Motor neuron (in vitro differentiated cells): ENCODE data around the gene CD38. TPM values are rescaled to one million over a fixed set of nuclear protein-coding genes. Genes with fewer than 3 reads are reported as not detected.
"Not testable (repeated sequence)": the region's sequence is repeated elsewhere in the genome, so short reads cannot be mapped to it uniquely, and the experiment has no call there.

ENCODE experiments used
- ATAC-seq, 8 experiments: fragments of 200-7000 bp; cut with Tn5 transposase; replicated peaks in 6 of 8; 2 replicates each; pipeline ENCODE4 v1.8.0; 2021; ENCODE audit warnings: mild to moderate bottlenecking in 8 of 8, moderate library complexity in 8 of 8
- H3K27ac ChIP-seq, 2 donors: fragments of 250-450 bp; sonication (Bioruptor Pico); 2 replicates each; pipeline ENCODE4 v1.9.0; 2021; ENCODE audit warnings: antibody characterized with exemption in 2 of 2, mild to moderate bottlenecking in 2 of 2, moderate library complexity in 1 of 2
- H3K4me1 ChIP-seq, 2 donors: fragments of 250-450 bp; sonication (Bioruptor Pico); replicated peaks in 1 of 2; 2 replicates each; pipeline ENCODE4 v1.6.1; 2021; ENCODE audit warnings: antibody characterized with exemption in 2 of 2, mild to moderate bottlenecking in 2 of 2, moderate library complexity in 1 of 2
- H3K4me3 ChIP-seq, 5 donors: fragments of 250-450 bp; sonication (Bioruptor Pico); 2 replicates each; pipeline ENCODE4 v1.9.0; 2021; ENCODE audit warnings: antibody characterized with exemption in 5 of 5, mild to moderate bottlenecking in 5 of 5, moderate library complexity in 4 of 5
- WGBS, 10 experiments: fragments of 450-650 bp; shearing (Covaris generic); methylation state at CpG; one replicate each; pipeline ENCODE4 v1.0.0; 2022; 5-methylcytosine and 5-hydroxymethylcytosine counted together
- in situ Hi-C, 9 experiments: fragments of 400-800 bp; cut with MboI; loops; one replicate each; pipeline ENCODE4 v1.15.0; 2021; ENCODE audit warnings: low sequenced_read_pairs in 9 of 9, low pct_unique_long_range_greater_than_20kb in 2 of 9; ENCODE audit not compliant: unreplicated experiment in 9 of 9
- total RNA-seq, 8 experiments: library from RNA; unstranded; fragments of 300-600 nt; gene quantifications; 2 replicates each; pipeline versions ENCODE4 v1.2.3 to v1.2.4, GENCODE V29; 2022

CD38 gene
- 1 to 10 TPM in 1 of 8 experiments, under 1 TPM in 7; 0.14 to 2.6 (median 0.71) TPM for total RNA-seq

GRCh38 chr4:15778289-15779241 is at the start of gene CD38:
Gene CD38 (plus strand): TSS chr4:15778328. CDS start chr4:15778415, 87 bp downstream.
- no peak within 1 kb of the TSS for H3K27ac ChIP-seq
- H3K4me3 ChIP-seq = peak within 1 kb of the TSS; percentile 13 to 26 (median 23)
- 0 to 26% (median 0%) methylated on average over 1 to 19 of the region's 76 CpGs; no CpG with 5 or more reads in 3 of the 10 experiments for WGBS, 10 experiments
- in situ Hi-C loops = no loop called here
- no peaks in the 10 kb centered on the region for H3K4me1 ChIP-seq
- ATAC-seq = peak; percentile 40 to 73 (median 52)

- in situ Hi-C loops = no loop called here
- WGBS, 10 experiments = 7 to 41% (median 23%) methylated on average over 1 to 3 of the region's 3 CpGs
- peak in 3 of 8 experiments; percentile 61 to 73 (median 64) for ATAC-seq
Observed at GRCh38 chr4:15729910-15730533, 48.1 kb upstream of the CD38 start.

GRCh38 chr4:15733061-15733460 is 45.1 kb upstream of the CD38 start:
- WGBS, 10 experiments = 0 to 100% (median 79%) methylated on average over 1 to 3 of the region's 5 CpGs; no CpG with 5 or more reads in 2 of the 10 experiments
- H3K4me3 ChIP-seq, H3K27ac ChIP-seq, H3K4me1 ChIP-seq, ATAC-seq, in situ Hi-C loops: not testable (repeated sequence)

More at GRCh38 chr4:15729910-15730533, 48.1 kb upstream of the CD38 start:
- H3K4me1 ChIP-seq = no peaks in the 10 kb centered on the region
- no peak overlapping the region for H3K4me3 ChIP-seq
- H3K27ac ChIP-seq = no peak overlapping the region

- WGBS, 10 experiments = 38 to 89% (median 71%) methylated on average over 1 to 6 of the region's 6 CpGs
- peak in 1 of 8 experiments; percentile 80 for ATAC-seq
- no peak overlapping the region for H3K27ac ChIP-seq
- in situ Hi-C loops = no loop called here
- no peaks in the 10 kb centered on the region for H3K4me1 ChIP-seq
- no peak overlapping the region for H3K4me3 ChIP-seq
Observed at GRCh38 chr4:15735536-15735935, 42.6 kb upstream of the CD38 start.

GRCh38 chr4:15736514-15737050 is 41.5 kb upstream of the CD38 start:
- in situ Hi-C loops = no loop called here
- WGBS, 10 experiments = 0 to 100% (median 73%) methylated on average over 1 to 4 of the region's 4 CpGs; no CpG with 5 or more reads in 2 of the 10 experiments
- Histone ChIP-seq H3K27ac (no peak overlapping the region), H3K4me3 (no peak overlapping the region), H3K4me1 (no peaks in the 10 kb centered on the region)
- no peak for ATAC-seq

- WGBS, 10 experiments = 10 to 83% (median 63%) methylated on average over 1 to 2 of the region's 3 CpGs; no CpG with 5 or more reads in 3 of the 10 experiments
- no peak for ATAC-seq
- in situ Hi-C loops = no loop called here
- Histone ChIP-seq H3K4me3 (no peak overlapping the region), H3K27ac (no peak overlapping the region), H3K4me1 (no peaks in the 10 kb centered on the region)
Observed at GRCh38 chr4:15737255-15737654, 40.9 kb upstream of the CD38 start.

GRCh38 chr4:15738877-15739276 is 39.3 kb upstream of the CD38 start:
- Histone ChIP-seq H3K27ac (no peak overlapping the region), H3K4me3 (no peak overlapping the region), H3K4me1 (no peaks in the 10 kb centered on the region)
- in situ Hi-C loops = no loop called here
- WGBS, 10 experiments = 36 to 100% (median 73%) methylated on average over 1 of the region's 1 CpG; no CpG with 5 or more reads in 5 of the 10 experiments
- peak in 3 of 8 experiments; percentile 46 to 52 (median 46) for ATAC-seq

- ATAC-seq = no peak
- H3K4me1 ChIP-seq = no peaks in the 10 kb centered on the region
- WGBS, 10 experiments = 17 to 100% (median 78%) methylated on average over 1 to 11 of the region's 11 CpGs; no CpG with 5 or more reads in 1 of the 10 experiments
- H3K4me3 ChIP-seq = no peak overlapping the region
- in situ Hi-C loops = no loop called here
- no peak overlapping the region for H3K27ac ChIP-seq
Observed at GRCh38 chr4:15740764-15741404, 37.2 kb upstream of the CD38 start.

- WGBS, 10 experiments = 60 to 63% methylated on average over 1 of the region's 1 CpG; no CpG with 5 or more reads in 8 of the 10 experiments
- in situ Hi-C loops = no loop called here
- Histone ChIP-seq H3K4me1 (no peaks in the 10 kb centered on the region), H3K4me3 (no peak overlapping the region), H3K27ac (no peak overlapping the region)
- ATAC-seq = no peak
Observed at GRCh38 chr4:15742083-15742582, 36.0 kb upstream of the CD38 start.

- Histone ChIP-seq H3K4me1 (no peaks in the 10 kb centered on the region), H3K27ac (no peak overlapping the region), H3K4me3 (no peak overlapping the region)
- no peak for ATAC-seq
- 0 to 50% (median 14%) methylated on average over 1 of the region's 1 CpG; no CpG with 5 or more reads in 5 of the 10 experiments for WGBS, 10 experiments
- in situ Hi-C loops = no loop called here
Observed at GRCh38 chr4:15742637-15743036, 35.5 kb upstream of the CD38 start.

GRCh38 chr4:15744016-15744545 is 34.0 kb upstream of the CD38 start:
- WGBS, 10 experiments = 0 to 75% (median 62%) methylated on average over 1 to 5 of the region's 5 CpGs; no CpG with 5 or more reads in 3 of the 10 experiments
- in situ Hi-C loops = no loop called here
- H3K27ac ChIP-seq = no peak overlapping the region
- no peak for ATAC-seq
- no peak overlapping the region for H3K4me3 ChIP-seq
- no peaks in the 10 kb centered on the region for H3K4me1 ChIP-seq

- H3K4me1 ChIP-seq = no peaks in the 10 kb centered on the region
- 50 to 100% (median 71%) methylated on average over 1 of the region's 1 CpG; no CpG with 5 or more reads in 4 of the 10 experiments for WGBS, 10 experiments
- in situ Hi-C loops = no loop called here
Observed at GRCh38 chr4:15746110-15746509, 32.0 kb upstream of the CD38 start.

More at GRCh38 chr4:15746110-15746509, 32.0 kb upstream of the CD38 start:
- no peak overlapping the region for H3K4me3 ChIP-seq
- no peak for ATAC-seq
- H3K27ac ChIP-seq = no peak overlapping the region
